ENCODE data around the gene PCDH11Y.
"Not testable (repeated sequence)": the region's sequence is repeated elsewhere in the genome, so short reads cannot be mapped to it uniquely, and the experiment has no call there.

DNA sequence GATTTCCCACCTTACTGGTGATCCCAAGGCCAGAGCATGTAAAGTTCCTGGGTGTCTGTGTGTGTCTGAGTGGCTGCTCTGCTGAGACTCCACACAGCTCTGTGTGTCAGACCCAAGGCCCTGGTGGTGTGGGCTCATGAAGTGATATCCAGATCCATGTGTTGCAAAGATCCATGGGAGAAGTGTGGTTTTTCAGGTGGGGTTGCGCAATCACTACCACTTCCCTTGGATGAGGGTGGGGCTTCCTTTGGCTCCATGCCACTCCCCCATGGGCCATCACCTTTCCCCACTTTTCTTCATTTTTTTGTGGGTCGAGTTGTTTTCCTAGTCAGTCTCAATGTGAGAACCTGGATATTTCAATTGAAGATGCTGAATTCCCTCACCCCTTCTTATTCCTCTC is 182.9 kb downstream of the PCDH11Y start:
- not testable (repeated sequence) for TF ChIP-seq CTCF (conservative IDR thresholded peaks at IDR 0.05; ENCODE audit: low read depth in 2 of 2); ETS1 (IDR thresholded peaks at IDR 0.05); EZH2phosphoT487 (IDR thresholded peaks at IDR 0.05; ENCODE audit: unreplicated experiment); EZH2 (IDR thresholded peaks at IDR 0.05; ENCODE audit: low read depth, unreplicated experiment); POLR2AphosphoS5 (IDR thresholded peaks at IDR 0.05; ENCODE audit: low read depth)
